Renal pelvis (tissue), 12 donors: ENCODE measurements around the gene GTF3C4. TPM values are rescaled to one million over a fixed set of nuclear protein-coding genes. Genes with fewer than 3 reads are reported as not detected.

Source experiments
- DNase-seq: peaks from one replicate; pipeline ENCODE4 v3.0.0-alpha.2; 2013
- long read RNA-seq, 16 experiments: transcript quantifications; one replicate each; lab custom pipeline, GENCODE V29; 2026
- polyA plus RNA-seq, 3 donors: library from polyadenylated mRNA; unstranded; fragments of 120-200 nt; gene quantifications; one replicate each; pipeline ENCODE4 v1.2.1, GENCODE V29; 2013; ENCODE audit not compliant: insufficient read length in 3 of 3

GTF3C4 gene, protein sequence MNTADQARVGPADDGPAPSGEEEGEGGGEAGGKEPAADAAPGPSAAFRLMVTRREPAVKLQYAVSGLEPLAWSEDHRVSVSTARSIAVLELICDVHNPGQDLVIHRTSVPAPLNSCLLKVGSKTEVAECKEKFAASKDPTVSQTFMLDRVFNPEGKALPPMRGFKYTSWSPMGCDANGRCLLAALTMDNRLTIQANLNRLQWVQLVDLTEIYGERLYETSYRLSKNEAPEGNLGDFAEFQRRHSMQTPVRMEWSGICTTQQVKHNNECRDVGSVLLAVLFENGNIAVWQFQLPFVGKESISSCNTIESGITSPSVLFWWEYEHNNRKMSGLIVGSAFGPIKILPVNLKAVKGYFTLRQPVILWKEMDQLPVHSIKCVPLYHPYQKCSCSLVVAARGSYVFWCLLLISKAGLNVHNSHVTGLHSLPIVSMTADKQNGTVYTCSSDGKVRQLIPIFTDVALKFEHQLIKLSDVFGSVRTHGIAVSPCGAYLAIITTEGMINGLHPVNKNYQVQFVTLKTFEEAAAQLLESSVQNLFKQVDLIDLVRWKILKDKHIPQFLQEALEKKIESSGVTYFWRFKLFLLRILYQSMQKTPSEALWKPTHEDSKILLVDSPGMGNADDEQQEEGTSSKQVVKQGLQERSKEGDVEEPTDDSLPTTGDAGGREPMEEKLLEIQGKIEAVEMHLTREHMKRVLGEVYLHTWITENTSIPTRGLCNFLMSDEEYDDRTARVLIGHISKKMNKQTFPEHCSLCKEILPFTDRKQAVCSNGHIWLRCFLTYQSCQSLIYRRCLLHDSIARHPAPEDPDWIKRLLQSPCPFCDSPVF
- 10 to 100 TPM; 23.7 to 26.7 (median 25.6) TPM for polyA plus RNA-seq
- long read RNA-seq, donor 1, full-length matches to known transcripts, result 3 of 3 reads
- long read RNA-seq, donor 1, partial matches to known transcripts, result 0 of 3 reads
- long read RNA-seq, donor 1, other reads (novel, unspliced or antisense), result 0 of 3 reads
- long read RNA-seq, donor 2, full-length matches to known transcripts, result 4 of 4 reads
- long read RNA-seq, donor 2, partial matches to known transcripts, result 0 of 4 reads
- long read RNA-seq, donor 2, other reads (novel, unspliced or antisense), result 0 of 4 reads
- long read RNA-seq, donor 3, full-length matches to known transcripts, result 3 of 3 reads
- long read RNA-seq, donor 3, partial matches to known transcripts, result 0 of 3 reads
- long read RNA-seq, donor 3, other reads (novel, unspliced or antisense), result 0 of 3 reads
- long read RNA-seq, donor 4, full-length matches to known transcripts, result 3 of 3 reads
- long read RNA-seq, donor 4, partial matches to known transcripts, result 0 of 3 reads
- long read RNA-seq, donor 4, other reads (novel, unspliced or antisense), result 0 of 3 reads
- long read RNA-seq, donor 5, full-length matches to known transcripts, result 2 of 2 reads
- long read RNA-seq, donor 5, partial matches to known transcripts, result 0 of 2 reads
- long read RNA-seq, donor 5, other reads (novel, unspliced or antisense), result 0 of 2 reads
- long read RNA-seq, donor 6, full-length matches to known transcripts, result 8 of 34 reads
- long read RNA-seq, donor 6, partial matches to known transcripts, result 26 of 34 reads
- long read RNA-seq, donor 6, other reads (novel, unspliced or antisense), result 0 of 34 reads
- long read RNA-seq, donor 7, full-length matches to known transcripts, result 5 of 24 reads
- long read RNA-seq, donor 7, partial matches to known transcripts, result 19 of 24 reads
- long read RNA-seq, donor 7, other reads (novel, unspliced or antisense), result 0 of 24 reads
- long read RNA-seq, donor 8, full-length matches to known transcripts, result 2 of 2 reads
- long read RNA-seq, donor 8, partial matches to known transcripts, result 0 of 2 reads
- long read RNA-seq, donor 8, other reads (novel, unspliced or antisense), result 0 of 2 reads
- long read RNA-seq, donor 9, full-length matches to known transcripts, result 4 of 24 reads
- long read RNA-seq, donor 9, partial matches to known transcripts, result 20 of 24 reads
- long read RNA-seq, donor 9, other reads (novel, unspliced or antisense), result 0 of 24 reads
- long read RNA-seq, donor 10, full-length matches to known transcripts, result 3 of 28 reads
- long read RNA-seq, donor 10, partial matches to known transcripts, result 25 of 28 reads
- long read RNA-seq, donor 10, other reads (novel, unspliced or antisense), result 0 of 28 reads
- long read RNA-seq, donor 11, full-length matches to known transcripts, result 7 of 15 reads
- long read RNA-seq, donor 11, partial matches to known transcripts, result 8 of 15 reads
- long read RNA-seq, donor 11, other reads (novel, unspliced or antisense), result 0 of 15 reads
- long read RNA-seq, donor 12, full-length matches to known transcripts, result 2 of 20 reads
- long read RNA-seq, donor 12, partial matches to known transcripts, result 18 of 20 reads
- long read RNA-seq, donor 12, other reads (novel, unspliced or antisense), result 0 of 20 reads
- long read RNA-seq, donor 13, full-length matches to known transcripts, result 2 of 2 reads
- long read RNA-seq, donor 13, partial matches to known transcripts, result 0 of 2 reads
- long read RNA-seq, donor 13, other reads (novel, unspliced or antisense), result 0 of 2 reads
- long read RNA-seq, donor 14, result 0 reads
- long read RNA-seq, donor 15, full-length matches to known transcripts, result 6 of 21 reads
- long read RNA-seq, donor 15, partial matches to known transcripts, result 15 of 21 reads
- long read RNA-seq, donor 15, other reads (novel, unspliced or antisense), result 0 of 21 reads
- long read RNA-seq, donor 16, full-length matches to known transcripts, result 4 of 9 reads
- long read RNA-seq, donor 16, partial matches to known transcripts, result 5 of 9 reads
- long read RNA-seq, donor 16, other reads (novel, unspliced or antisense), result 0 of 9 reads

- DNase-seq, result no peak
These were observed at the start of gene GTF3C4 for GRCh38 chr9:132670457-132671391. Gene GTF3C4, plus strand, starts transcription at chr9:132670464. Its CDS starts 135 bp downstream, at chr9:132670599.

DNA sequence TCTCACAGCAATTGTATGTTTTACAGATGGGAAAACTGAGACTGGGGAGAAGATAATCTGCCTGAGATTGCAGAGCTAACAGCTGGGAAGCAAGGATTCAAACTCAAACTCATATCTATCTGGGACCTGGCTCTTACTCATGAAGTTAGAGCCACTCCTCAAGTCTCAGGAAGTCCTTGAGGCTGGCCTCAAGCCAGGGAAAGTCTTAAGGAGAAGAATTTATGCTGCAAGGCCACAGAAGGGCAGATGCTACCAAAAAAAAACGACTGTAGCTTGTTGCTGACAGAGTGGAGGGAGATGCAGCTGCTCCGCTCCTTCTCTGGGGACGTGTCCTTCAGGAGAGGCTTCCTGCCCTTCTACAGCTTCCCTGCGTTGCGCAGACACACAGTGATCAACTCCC, 48.1 kb upstream of the GTF3C4 start:
- DNase-seq, result peak; percentile 27

DNA sequence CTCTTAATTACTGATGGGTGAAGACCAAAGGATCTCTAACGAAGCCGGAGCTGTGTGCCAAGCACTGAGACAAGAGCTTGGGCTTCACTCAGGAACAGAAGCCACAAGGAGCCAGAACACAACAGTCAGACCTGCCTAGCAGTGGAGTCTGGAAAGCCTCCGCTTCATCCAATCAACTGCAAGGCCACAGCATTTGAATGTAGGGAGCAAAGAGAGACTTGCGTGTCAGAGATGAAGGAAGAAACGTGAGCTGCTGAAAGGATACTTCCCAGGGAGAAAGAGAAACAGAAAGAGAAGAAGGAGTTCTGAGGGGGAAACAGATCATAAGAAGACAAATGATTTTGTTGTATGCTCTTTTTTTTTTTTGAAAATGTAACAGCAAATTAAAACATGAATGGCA, 44.0 kb upstream of the GTF3C4 start:
- DNase-seq, result no peak

- no peak for DNase-seq
These were observed 43.2 kb upstream of the GTF3C4 start for GRCh38 chr9:132627106-132627505.

DNA sequence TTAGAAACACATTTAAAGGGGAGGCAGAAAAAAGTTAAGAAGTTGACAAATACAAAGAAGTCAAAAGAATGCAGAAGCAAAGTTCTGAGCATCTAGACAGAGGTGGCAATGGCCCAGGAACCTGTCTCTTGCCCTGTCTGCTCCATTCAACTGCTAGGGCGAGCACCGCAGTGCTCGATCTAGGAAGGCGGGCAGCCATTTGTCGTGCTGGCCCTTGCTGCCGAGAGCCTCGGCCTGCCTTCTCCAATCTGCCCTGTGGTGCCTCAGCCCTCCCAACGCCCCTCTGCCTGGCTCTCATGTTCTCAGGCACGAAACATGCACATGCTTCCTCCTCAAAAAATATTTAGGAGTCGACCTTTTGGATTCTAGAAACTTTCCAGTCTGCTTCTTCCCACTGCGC, 42.7 kb upstream of the GTF3C4 start:
- DNase-seq, result no peak

DNA sequence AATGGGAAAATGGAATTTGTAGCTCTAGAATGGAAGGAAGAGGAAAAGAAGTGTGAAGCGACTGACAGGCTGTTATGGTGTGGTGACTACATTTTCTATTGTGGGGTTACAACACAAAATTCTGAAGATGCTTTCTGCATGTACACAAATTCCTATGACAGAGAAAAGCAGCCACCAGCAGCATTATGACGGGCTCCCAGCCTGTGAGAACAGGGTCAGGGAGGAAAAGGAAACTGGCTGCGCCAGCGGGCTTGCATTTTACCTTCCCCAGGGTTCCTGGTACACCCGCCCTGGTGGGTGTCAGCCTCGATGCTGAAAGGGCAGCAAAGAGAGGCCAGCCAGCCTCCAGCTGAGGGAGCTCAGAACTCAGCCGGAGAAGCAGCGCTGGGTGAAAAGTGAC, 41.5 kb upstream of the GTF3C4 start:
- no peak for DNase-seq

- no peak for DNase-seq
These were observed 40.1 kb upstream of the GTF3C4 start for GRCh38 chr9:132630116-132630515.

DNA sequence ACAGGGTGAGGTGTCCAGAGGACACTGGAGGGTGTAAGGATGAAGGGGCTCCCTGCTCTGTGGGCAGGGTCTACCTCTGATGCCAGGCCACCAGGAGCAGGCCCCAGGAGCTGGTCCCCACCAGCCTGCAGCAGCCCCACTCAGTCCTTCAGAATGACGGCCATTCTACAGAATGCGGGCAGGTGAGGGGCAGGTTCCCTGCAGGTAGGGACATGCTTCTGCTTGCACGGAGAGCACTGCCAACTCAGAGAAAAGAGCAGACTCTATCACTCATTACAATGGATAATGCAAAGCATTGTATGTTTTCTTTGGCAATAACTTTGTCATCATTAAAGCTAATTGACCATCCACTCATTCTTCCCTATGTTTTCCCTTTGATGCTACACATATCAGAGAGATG, 39.5 kb upstream of the GTF3C4 start:
- no peak for DNase-seq

GRCh38 chr9:132631280-132631679, 39.0 kb upstream of the GTF3C4 start:
- DNase-seq, result no peak

GRCh38 chr9:132631685-132632084, 38.6 kb upstream of the GTF3C4 start:
- no peak for DNase-seq

GRCh38 chr9:132632413-132633129, 37.7 kb upstream of the GTF3C4 start:
- DNase-seq, result no peak

DNA sequence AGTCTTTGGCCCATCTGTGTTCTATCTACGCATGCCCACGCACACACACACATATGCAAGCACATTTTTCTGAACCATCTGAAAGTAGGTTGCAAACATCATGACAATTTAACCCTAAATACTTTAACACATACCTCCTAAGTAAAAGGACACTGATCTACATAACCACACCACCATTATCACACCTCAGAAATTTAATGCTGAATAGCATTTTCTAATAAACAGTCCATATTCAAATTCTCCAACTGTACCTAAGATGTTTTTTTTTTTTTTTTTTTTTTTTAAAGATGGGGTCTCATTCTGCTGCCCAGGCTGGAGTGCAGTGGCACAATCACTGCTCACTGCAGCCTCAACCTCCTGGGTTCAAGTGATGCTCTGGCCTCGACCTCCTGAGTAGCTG, 35.9 kb upstream of the GTF3C4 start:
- DNase-seq, result no peak

DNA sequence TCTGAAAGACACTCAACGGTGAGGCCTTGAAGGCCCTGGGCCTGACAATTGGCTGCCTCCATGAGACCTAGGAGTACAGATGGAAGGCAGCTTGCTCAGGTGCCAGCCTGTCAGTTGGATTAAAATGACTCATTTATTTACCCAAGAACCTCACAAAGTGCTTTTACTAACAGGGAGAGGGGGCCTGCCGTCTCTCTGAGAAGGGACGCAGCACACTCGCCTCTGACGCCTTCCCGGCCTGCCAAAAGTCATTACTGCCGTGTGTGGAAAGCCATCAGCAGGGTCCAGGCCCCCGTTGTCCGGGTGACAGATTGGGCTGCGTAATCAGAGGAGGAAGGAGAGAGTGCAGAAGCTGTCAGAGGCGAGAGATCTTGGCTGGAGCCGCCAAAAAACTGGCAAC, 32.9 kb upstream of the GTF3C4 start:
- no peak for DNase-seq

DNA sequence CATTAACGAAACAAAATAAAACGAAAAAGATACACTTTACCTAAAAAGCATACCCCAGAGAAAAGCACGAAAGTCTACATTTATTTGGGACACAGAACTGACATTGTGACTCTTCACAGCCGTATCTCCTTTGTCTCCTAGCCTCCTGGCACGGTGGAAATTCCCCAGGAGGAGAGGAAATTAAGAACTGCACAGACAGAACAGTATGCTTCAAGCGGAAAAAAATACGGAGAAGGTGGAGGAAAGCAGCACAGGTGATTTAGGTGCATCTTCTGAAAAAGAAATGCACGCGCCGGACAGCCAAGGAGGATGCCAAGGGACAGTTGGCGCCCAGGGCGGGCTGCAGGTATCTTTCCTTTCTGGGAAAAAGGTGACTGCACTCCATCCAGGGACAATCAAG, 32.5 kb upstream of the GTF3C4 start:
- DNase-seq, result no peak

- DNase-seq, result no peak
These were observed 32.0 kb upstream of the GTF3C4 start for GRCh38 chr9:132638240-132638639.

- no peak for DNase-seq
These were observed 30.9 kb upstream of the GTF3C4 start for GRCh38 chr9:132639322-132639721.

DNA sequence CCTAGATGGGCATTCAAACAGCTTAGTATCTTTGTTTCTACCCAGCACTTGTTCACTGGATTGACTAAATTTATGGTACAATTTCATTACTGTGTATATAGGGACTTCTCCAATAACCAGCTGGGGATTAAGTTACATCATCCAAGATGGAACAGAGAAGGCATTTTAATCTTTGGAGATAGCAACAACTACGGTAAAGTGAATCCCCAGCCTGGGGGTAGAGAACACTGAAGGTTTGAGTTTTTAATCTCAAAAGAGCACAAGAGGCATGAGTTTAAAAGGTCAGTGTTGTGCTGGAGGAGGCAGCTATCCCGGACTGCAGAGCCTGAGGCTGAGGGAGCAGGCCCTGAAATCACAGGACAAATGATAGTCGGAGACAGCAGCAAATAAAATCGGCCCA, 29.0 kb upstream of the GTF3C4 start:
- DNase-seq, result no peak
